Head of caudate nucleus (tissue), 42 donors: ENCODE measurements around the gene HLA-DOA.

ENCODE experiments used
- DNase-seq, 42 donors: peaks; one replicate each; pipeline versions ENCODE4 v3.0.0 to v3.0.0-alpha.2; 2020 to 2021; ENCODE audit warnings: mixed read lengths in 7 of 42
- intact Hi-C: fragments of 100-400 bp; cut with DNase I; formaldehyde crosslinking; loops from one replicate; pipeline ENCODE4 v1.15.0; 2022

The HLA-DOA gene

GRCh38 chr6:32982702-32983492 lies 26.5 kb downstream of the HLA-DOA start:
- intact Hi-C loops = loop anchor here (5.0 kb wide), 1 partner anchor 51 kb away; no protein-coding TSS in a partner anchor
- no peak for DNase-seq

- DNase-seq = no peak
- intact Hi-C loops = loop anchor here (5.0 kb wide), 1 partner anchor 50 kb away; no protein-coding TSS in a partner anchor
These were observed 27.2 kb downstream of the HLA-DOA start for GRCh38 chr6:32982084-32982701.

DNA sequence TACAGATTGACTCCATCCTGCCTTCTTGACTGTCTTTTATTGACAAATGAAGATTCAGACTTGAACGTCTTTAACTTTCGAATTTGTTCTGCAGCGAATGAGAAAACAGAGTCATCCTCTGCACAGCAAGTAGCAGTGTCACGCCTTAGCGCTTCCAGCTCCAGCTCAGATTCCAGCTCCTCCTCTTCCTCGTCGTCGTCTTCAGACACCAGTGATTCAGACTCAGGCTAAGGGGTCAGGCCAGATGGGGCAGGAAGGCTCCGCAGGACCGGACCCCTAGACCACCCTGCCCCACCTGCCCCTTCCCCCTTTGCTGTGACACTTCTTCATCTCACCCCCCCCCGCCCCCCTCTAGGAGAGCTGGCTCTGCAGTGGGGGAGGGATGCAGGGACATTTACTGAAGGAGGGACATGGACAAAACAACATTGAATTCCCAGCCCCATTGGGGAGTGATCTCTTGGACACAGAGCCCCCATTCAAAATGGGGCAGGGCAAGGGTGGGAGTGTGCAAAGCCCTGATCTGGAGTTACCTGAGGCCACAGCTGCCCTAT lies 28.8 kb downstream of the HLA-DOA start:
- intact Hi-C loops = loop anchor here (5.0 kb wide), 1 partner anchor 48 kb away; no protein-coding TSS in a partner anchor

GRCh38 chr6:32979720-32980487 lies 29.5 kb downstream of the HLA-DOA start:
- no peak for DNase-seq
- intact Hi-C loops = loop anchor here (5.0 to 10.0 kb wide), 2 partner anchors 48 to 225 kb away; partner anchors contain the start of genes HSD17B8, RING1, RXRB and SLC39A7

More for the DNA sequence above, 28.8 kb downstream of the HLA-DOA start:
- no peak for DNase-seq

DNA sequence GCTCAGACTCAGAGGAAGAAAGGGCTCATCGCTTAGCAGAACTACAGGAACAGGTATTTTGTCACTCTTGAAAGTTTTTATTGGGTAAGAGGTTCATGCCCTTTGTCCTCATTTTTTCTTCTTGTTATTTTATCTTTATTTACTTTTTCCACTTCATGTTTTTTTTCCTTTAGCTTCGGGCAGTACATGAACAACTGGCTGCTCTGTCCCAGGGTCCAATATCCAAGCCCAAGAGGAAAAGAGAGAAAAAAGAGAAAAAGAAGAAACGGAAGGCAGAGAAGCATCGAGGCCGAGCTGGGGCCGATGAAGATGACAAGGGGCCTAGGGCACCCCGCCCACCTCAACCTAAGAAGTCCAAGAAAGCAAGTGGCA lies 31.5 kb downstream of the HLA-DOA start:
- DNase-seq = no peak
- intact Hi-C loops = loop anchor here (10.0 kb wide), 1 partner anchor 227 kb away; the partner anchor contains the start of genes HSD17B8, RING1, RXRB and SLC39A7

DNA sequence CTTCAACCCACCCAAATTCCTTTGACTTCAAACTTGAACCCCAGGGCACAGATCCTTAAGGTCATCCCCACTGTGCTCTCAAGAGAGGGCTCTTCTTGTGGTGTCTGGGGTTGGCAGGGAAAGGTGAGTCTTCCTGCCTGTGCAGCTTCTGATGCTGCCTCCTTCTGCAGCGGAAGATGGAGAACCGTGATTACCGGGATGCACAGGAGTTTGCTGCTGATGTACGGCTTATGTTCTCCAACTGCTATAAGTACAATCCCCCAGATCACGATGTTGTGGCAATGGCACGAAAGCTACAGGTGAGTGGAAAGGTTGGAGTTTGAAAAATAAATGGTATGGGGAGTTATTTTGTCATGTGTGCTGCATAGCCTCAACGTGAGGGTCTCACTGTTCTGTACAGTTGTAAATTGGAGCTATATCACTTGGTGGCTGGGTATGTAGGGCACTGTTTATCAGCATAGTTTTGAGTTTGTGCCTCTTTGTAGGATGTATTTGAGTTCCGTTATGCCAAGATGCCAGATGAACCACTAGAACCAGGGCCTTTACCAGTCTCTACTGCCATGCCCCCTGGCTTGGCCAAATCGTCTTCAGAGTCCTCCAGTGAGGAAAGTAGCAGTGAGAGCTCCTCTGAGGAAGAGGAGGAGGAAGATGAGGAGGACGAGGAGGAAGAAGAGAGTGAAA lies 32.0 kb downstream of the HLA-DOA start:
- no peak for DNase-seq
- intact Hi-C loops = loop anchor here (10.0 kb wide), 1 partner anchor 227 kb away; the partner anchor contains the start of genes HSD17B8, RING1, RXRB and SLC39A7

- intact Hi-C loops = loop anchor here (10.0 kb wide), 1 partner anchor 228 kb away; the partner anchor contains the start of genes HSD17B8, RING1, RXRB and SLC39A7
- no peak for DNase-seq
These were observed 32.9 kb downstream of the HLA-DOA start for GRCh38 chr6:32976334-32977069.

GRCh38 chr6:32975886-32976285 lies 33.5 kb downstream of the HLA-DOA start:
- DNase-seq = no peak

GRCh38 chr6:32974541-32975308 lies 34.7 kb downstream of the HLA-DOA start:
- intact Hi-C loops = loop anchor here (10.0 kb wide), 1 partner anchor 230 kb away; the partner anchor contains the start of genes HSD17B8, RING1, RXRB and SLC39A7
- no peak for DNase-seq

More at GRCh38 chr6:32975886-32976285, 33.5 kb downstream of the HLA-DOA start:
- intact Hi-C loops = loop anchor here (10.0 kb wide), 1 partner anchor 229 kb away; the partner anchor contains the start of genes HSD17B8, RING1, RXRB and SLC39A7

DNA sequence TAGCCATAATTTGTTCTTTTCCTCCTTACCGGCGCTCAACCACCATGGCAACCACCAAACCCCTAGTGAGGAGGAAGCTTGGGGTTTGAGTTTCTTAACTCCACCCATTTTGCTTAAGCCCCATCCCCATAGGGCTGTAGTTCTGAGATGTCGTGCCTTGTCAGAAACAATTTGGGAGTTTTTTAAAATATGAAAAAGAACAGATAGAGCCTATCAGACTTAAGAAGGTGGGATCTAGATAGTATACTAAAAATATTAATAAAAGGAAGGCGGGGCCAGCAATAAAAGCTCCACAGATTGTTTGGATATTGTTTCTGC lies 35.4 kb downstream of the HLA-DOA start:
- peak in 1 of 42 donors; percentile 38 for DNase-seq
- intact Hi-C loops = loop anchor here (10.0 kb wide), 1 partner anchor 231 kb away; the partner anchor contains the start of genes HSD17B8, RING1, RXRB and SLC39A7

DNA sequence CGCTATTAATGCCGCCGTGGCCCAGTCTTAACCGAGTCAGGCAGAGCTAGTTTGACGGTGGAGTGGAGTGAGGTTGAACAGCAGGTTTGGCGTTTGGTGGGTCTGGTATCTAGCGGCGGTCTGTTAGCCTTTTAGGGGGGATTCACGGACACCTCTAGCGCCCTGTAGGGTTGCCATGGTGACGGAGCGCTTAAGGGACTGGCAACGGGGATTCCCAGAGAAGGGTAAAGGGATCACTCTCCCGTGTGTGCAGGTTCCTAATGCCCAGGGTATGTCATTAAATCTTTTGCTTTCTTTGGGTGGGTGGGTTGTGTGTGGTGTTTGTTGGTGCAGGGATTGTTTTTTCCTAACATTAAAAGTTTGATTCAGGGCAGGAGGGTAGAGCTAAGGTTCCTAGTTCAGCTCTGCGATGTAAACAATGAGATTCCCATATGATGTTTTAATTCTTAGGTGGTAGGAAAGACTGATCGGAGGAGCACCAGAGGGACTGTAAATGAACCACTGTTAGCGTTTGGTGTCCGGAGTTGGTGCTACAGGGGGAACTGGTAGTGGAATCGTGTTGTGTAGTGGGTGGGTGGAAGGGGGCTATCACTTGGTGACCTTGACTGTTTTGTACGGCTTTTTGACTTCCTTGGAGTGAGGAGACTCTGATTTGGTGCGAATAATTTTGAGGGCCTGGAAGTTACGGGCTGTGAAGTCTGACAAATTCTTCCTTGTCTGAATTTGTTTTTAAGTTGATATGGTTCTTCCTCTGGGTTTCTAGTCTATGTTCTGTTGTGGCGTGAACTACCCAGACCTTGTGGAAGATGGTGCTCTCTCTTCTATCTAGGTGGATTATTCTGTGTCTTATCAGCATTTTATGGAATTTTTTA lies 36.0 kb downstream of the HLA-DOA start:
- intact Hi-C loops = loop anchor here (10.0 kb wide), 1 partner anchor 231 kb away; the partner anchor contains the start of genes HSD17B8, RING1, RXRB and SLC39A7

DNA sequence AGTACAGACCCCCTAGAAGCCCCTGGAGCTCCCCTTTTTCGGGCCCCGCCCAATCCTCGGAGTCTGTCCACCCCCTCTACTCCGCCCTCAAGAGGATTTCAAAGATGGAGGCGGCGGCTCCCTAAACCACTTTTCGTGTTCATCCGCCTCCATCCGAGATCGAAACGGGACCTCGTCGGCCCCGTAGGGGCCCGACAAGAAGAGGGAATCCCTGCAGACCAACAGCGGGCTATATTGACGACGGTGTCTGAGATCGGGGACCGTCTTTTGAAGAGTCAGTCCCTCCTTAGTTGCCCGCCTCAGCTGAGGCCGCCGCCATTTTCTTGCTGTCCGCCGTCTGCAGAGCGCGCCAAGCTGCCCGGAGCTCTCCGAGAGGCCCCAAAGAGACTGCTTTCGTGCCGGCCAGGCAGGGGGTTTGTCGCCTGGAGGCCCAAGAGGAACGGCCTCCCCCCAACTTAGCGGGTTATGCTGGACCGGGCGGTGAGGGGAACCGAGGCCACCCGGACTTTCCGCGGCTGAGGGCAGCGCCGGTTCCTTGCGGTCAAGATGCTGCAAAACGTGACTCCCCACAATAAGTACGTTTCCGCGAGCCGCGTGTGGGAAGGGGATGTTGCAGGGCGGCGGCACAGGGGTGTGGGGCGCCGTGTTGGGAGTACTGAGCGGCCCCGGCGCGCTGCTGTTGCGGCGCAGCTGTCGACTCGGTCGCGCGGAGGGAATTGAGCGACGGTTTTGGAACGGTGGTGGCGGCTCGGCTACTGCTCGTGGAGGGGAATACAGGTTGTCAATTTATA lies 36.8 kb downstream of the HLA-DOA start:
- intact Hi-C loops = loop anchor here (10.0 kb wide), 1 partner anchor 232 kb away; the partner anchor contains the start of genes HSD17B8, RING1, RXRB and SLC39A7
- DNase-seq = peak in 38 of 42 donors; percentile 27 to 75 (median 48)

More for the DNA sequence above, 36.0 kb downstream of the HLA-DOA start:
- peak in 10 of 42 donors; percentile 16 to 52 (median 29) for DNase-seq

GRCh38 chr6:32971581-32972352 lies 37.6 kb downstream of the HLA-DOA start:
- DNase-seq = peak; percentile 98 to 100 (median 99)
- intact Hi-C loops = loop anchor here (10.0 kb wide), 1 partner anchor 233 kb away; the partner anchor contains the start of genes HSD17B8, RING1, RXRB and SLC39A7

GRCh38 chr6:32971242-32971580 lies 38.2 kb downstream of the HLA-DOA start:
- DNase-seq = no peak
- intact Hi-C loops = loop anchor here (10.0 kb wide), 1 partner anchor 234 kb away; the partner anchor contains the start of genes HSD17B8, RING1, RXRB and SLC39A7
